A549 (cell line): ENCODE data around the gene TRIO. TPM values are rescaled to one million over a fixed set of nuclear protein-coding genes. Genes with fewer than 3 reads are reported as not detected.

Experiments
- ATAC-seq, 2 experiments: fragments of 200-7000 bp in 1 of 2; fragments of >200 bp in 1 of 2; cut with Nextera tagmentation in 1 of 2; cut with Tn5 transposase in 1 of 2; 3 replicates each; pipeline versions ENCODE4 v1.8.0 to v1.9.1; 2018 to 2020; ENCODE audit warnings: mild to moderate bottlenecking in 1 of 2, moderate library complexity in 1 of 2
- CTCF ChIA-PET: fragments of 300-600 bp; sonication (Branson Sonifier 250); formaldehyde crosslinking; extraction: SDS; loops from one replicate; lab custom pipeline; 2021; ENCODE audit warnings: antibody characterized with exemption, inconsistent platforms; lab: Yijun Ruan, JAX
- POLR2A ChIA-PET: fragments of 350-600 bp; formaldehyde crosslinking; extraction: SDS; loops from one replicate; lab custom pipeline; 2021; ENCODE audit warnings: antibody characterized with exemption, inconsistent platforms; lab: Yijun Ruan, JAX
- DNase-seq, 2 experiments: peaks; one replicate each; pipeline versions ENCODE4 v3.0.0 to v3.0.0-alpha.2; 2011 to 2016; ENCODE audit warnings: low read depth in 1 of 2, low spot score in 1 of 2
- FAIRE-seq: peaks from 2 replicates; lab custom pipeline; 2011; peaks lifted over from hg19 to GRCh38; lab: Jason Lieb, UNC
- H3K27ac ChIP-seq, 2 experiments: fragments of >200 bp; sonication (Bioruptor Twin); formaldehyde crosslinking; 3 replicates each; pipeline ENCODE4 v1.5.1; 2016 to 2017
- H3K4me1 ChIP-seq: fragments of >200 bp; sonication (Bioruptor Twin); formaldehyde crosslinking; 3 replicates; pipeline ENCODE4 v1.6.1; 2016
- H3K4me2 ChIP-seq: fragments of >200 bp; sonication (Bioruptor Twin); formaldehyde crosslinking; 3 replicates; pipeline ENCODE4 v1.6.1; 2016
- H3K4me3 ChIP-seq: fragments of >200 bp; sonication (Bioruptor Twin); formaldehyde crosslinking; 3 replicates; pipeline ENCODE4 v1.5.1; 2016
- H3K9me3 ChIP-seq: fragments of >200 bp; sonication (Bioruptor Twin); formaldehyde crosslinking; 3 replicates; pipeline ENCODE4 v1.6.1; 2016
- ATOH8 ChIP-seq: fragments of 250-450 bp; sonication (Bioruptor Pico); IDR thresholded peaks from 2 replicates; pipeline ENCODE4 v1.5.0; 2020; ENCODE audit warnings: low read depth, mild to moderate bottlenecking, moderate library complexity
- BHLHE40 ChIP-seq: IDR thresholded peaks from 2 replicates; pipeline ENCODE4 v1.6.1; 2012; ENCODE audit warnings: low read depth, low read length, inconsistent platforms
- CBX2 ChIP-seq: fragments of 200-600 bp; sonication (generic); IDR thresholded peaks from 2 replicates; pipeline ENCODE4 v1.6.1; 2016; ENCODE audit warnings: low read depth, mild to moderate bottlenecking, borderline replicate concordance
- CBX8 ChIP-seq: fragments of 200-600 bp; sonication (generic); IDR thresholded peaks from 2 replicates; pipeline ENCODE4 v1.6.1; 2016
- CEBPB ChIP-seq, 2 experiments: fragments of >200 bp in 1 of 2; sonication (Bioruptor Twin) in 1 of 2; formaldehyde crosslinking in 1 of 2; IDR thresholded peaks; 2 replicates each; pipeline ENCODE4 v1.6.1; 2012 to 2016
- CHD2 ChIP-seq: fragments of 150-350 bp; IDR thresholded peaks from 2 replicates; pipeline ENCODE4 v1.6.1; 2014; ENCODE audit warnings: low read length; ENCODE audit not compliant: partially characterized antibody
- E2F6 ChIP-seq: IDR thresholded peaks from 2 replicates; pipeline ENCODE4 v1.6.1; 2012; ENCODE audit warnings: low read depth, borderline replicate concordance
- EHF ChIP-seq: fragments of 250-450 bp; sonication (Bioruptor Pico); IDR thresholded peaks from 2 replicates; pipeline ENCODE4 v1.5.0; 2020; ENCODE audit warnings: mild to moderate bottlenecking
- EHMT2 ChIP-seq: fragments of 200-600 bp; sonication (generic); IDR thresholded peaks from 2 replicates; pipeline ENCODE4 v1.6.1; 2016; ENCODE audit warnings: antibody characterized with exemption, low read depth, mild to moderate bottlenecking, moderate library complexity
- EP300 ChIP-seq, 2 experiments: fragments of >200 bp; sonication (Bioruptor Twin); formaldehyde crosslinking; IDR thresholded peaks; 2 replicates in 1 of 2; 3 replicates in 1 of 2; pipeline ENCODE4 v1.6.1; 2016 to 2017
- FOSB ChIP-seq: fragments of 250-450 bp; sonication (Bioruptor Pico); IDR thresholded peaks from 2 replicates; pipeline ENCODE4 v1.5.0; 2020; ENCODE audit warnings: mild to moderate bottlenecking, moderate library complexity
- FOSL2 ChIP-seq, 2 experiments: fragments of 450-650 bp in 1 of 2; fragments of >200 bp in 1 of 2; sonication (Bioruptor Twin) in 1 of 2; formaldehyde crosslinking; IDR thresholded peaks; 2 replicates each; pipeline versions ENCODE4 v1.5.0 to v1.6.1; 2016 to 2020; ENCODE audit warnings: mild to moderate bottlenecking in 1 of 2, moderate library complexity in 1 of 2
- HDAC2 ChIP-seq: fragments of 200-600 bp; sonication (generic); IDR thresholded peaks from 2 replicates; pipeline ENCODE4 v1.6.1; 2016
- HES2 ChIP-seq: fragments of >200 bp; sonication (Bioruptor Twin); formaldehyde crosslinking; IDR thresholded peaks from 2 replicates; pipeline ENCODE4 v1.6.1; 2016
- JUN ChIP-seq, 2 experiments: fragments of >200 bp; sonication (Bioruptor Twin); formaldehyde crosslinking; IDR thresholded peaks; 2 replicates in 1 of 2; 3 replicates in 1 of 2; pipeline ENCODE4 v1.6.1; 2016 to 2017
- MAFK ChIP-seq: fragments of 450-650 bp; IDR thresholded peaks from 2 replicates; pipeline ENCODE4 v1.6.1; 2014; ENCODE audit not compliant: partially characterized antibody
- MYC ChIP-seq: IDR thresholded peaks from 2 replicates; pipeline ENCODE4 v1.6.1; 2012; ENCODE audit warnings: mild to moderate bottlenecking, inconsistent platforms, low read length, improper control_type of control experiment, borderline replicate concordance
- PBX3 ChIP-seq: IDR thresholded peaks from 2 replicates; pipeline ENCODE4 v1.6.1; 2012
- PHF8 ChIP-seq: fragments of 200-600 bp; sonication (generic); IDR thresholded peaks from 2 replicates; pipeline ENCODE4 v1.6.1; 2016; ENCODE audit warnings: low read depth, mild to moderate bottlenecking, antibody characterized with exemption, moderate library complexity, borderline replicate concordance
- RCOR1 ChIP-seq: fragments of 150-350 bp; IDR thresholded peaks from 2 replicates; pipeline ENCODE4 v1.6.1; 2014; ENCODE audit warnings: antibody characterized with exemption, low read length, low read depth
- RFX5 ChIP-seq: fragments of 450-650 bp; IDR thresholded peaks from 2 replicates; pipeline ENCODE4 v1.7.1; 2014; ENCODE audit warnings: antibody characterized with exemption, mild to moderate bottlenecking, moderate library complexity
- SREBF2 ChIP-seq: fragments of 450-650 bp; IDR thresholded peaks from 2 replicates; pipeline ENCODE4 v1.6.1; 2014; ENCODE audit warnings: mild to moderate bottlenecking, moderate library complexity
- ZSCAN20 ChIP-seq: fragments of 250-450 bp; sonication (Bioruptor Pico); IDR thresholded peaks from 2 replicates; pipeline ENCODE4 v1.8.0; 2022; ENCODE audit warnings: mild to moderate bottlenecking, moderate library complexity
- WGBS: methylation state at CpG from one replicate; pipeline ENCODE4 v1.1.6; 2017; ENCODE audit errors: missing lambda C conversion rate; 5-methylcytosine and 5-hydroxymethylcytosine counted together
- polyA plus RNA-seq, 4 experiments: library from polyadenylated mRNA; depleted of rRNA in 3 of 4; stranded (reverse); fragments of >200 nt; fragmentation: RNase III in 1 of 4; extraction: RNeasy Plus Mini Kit Qiagen cat#74134 plus additional on column Dnase treatment in 1 of 4; gene quantifications; 2 replicates in 3 of 4; 3 replicates in 1 of 4; pipeline ENCODE4 v1.2.3, GENCODE V29; 2011 to 2017

Gene TRIO
- polyA plus RNA-seq, 2 of the 4 experiments (the other 2 are of a cell fraction), result 47.5 to 79.0 TPM

GRCh38 chr5:14400085-14400484 lies 256.9 kb downstream of the TRIO start:
- 0 out of 6 replicates have a peak overlapping the region, but pooled peaks of 1 of the 2 experiments have one; percentile 47 for H3K27ac ChIP-seq
- H3K4me3 ChIP-seq, result no peak overlapping the region
- H3K4me1 ChIP-seq, result peaks cover 14% of the 10 kb centered on the region
- ATAC-seq (no peak), FAIRE-seq (no peak), DNase-seq (no peak)
- 77% methylated on average over 2 of the region's 2 CpGs for WGBS
- TF ChIP-seq HES2 (no peak), EHMT2 (no peak), RFX5 (no peak), MYC (no peak), SREBF2 (no peak), EP300 (IDR thresholded peaks at IDR 0.05) (no peak), BHLHE40 (no peak), ZSCAN20 (CRISPR knock-in tag) (no peak), PHF8 (no peak), E2F6 (no peak), EHF (no peak), ATOH8 (CRISPR knock-in tag) (no peak), CHD2 (no peak), CBX8 (no peak), FOSB (CRISPR knock-in tag) (no peak), MAFK (no peak), RCOR1 (no peak), FOSL2 (IDR thresholded peaks at IDR 0.05) (no peak), FOSL2 (CRISPR knock-in tag; IDR thresholded peaks at IDR 0.05) (no peak)
- CTCF ChIA-PET, result interaction anchor here (0.9 to 5.5 kb wide), 9 partner anchors 9 to 249 kb away, joined by 3 to 43 read pairs (median 6); no protein-coding TSS in a partner anchor
- no peaks in the 10 kb centered on the region for H3K9me3 ChIP-seq
- H3K4me2 ChIP-seq, result peak overlapping the region; percentile 28
- POLR2A ChIA-PET, result no interaction called here

GRCh38 chr5:14400611-14401010 lies 257.5 kb downstream of the TRIO start:
- ATAC-seq (no peak), FAIRE-seq (no peak), DNase-seq (no peak)
- POLR2A ChIA-PET, result no interaction called here
- Histone ChIP-seq H3K27ac (no peak overlapping the region), H3K9me3 (no peaks in the 10 kb centered on the region), H3K4me1 (peaks cover 14% of the 10 kb centered on the region), H3K4me2 (no peak overlapping the region; the same call in 2 of the 3 replicates), H3K4me3 (no peak overlapping the region)
- no peak for TF ChIP-seq E2F6
- TF ChIP-seq ZSCAN20 (CRISPR knock-in tag), result no peak
- no peak for TF ChIP-seq JUN (IDR thresholded peaks at IDR 0.05)
- TF ChIP-seq CBX2, result no peak
- TF ChIP-seq PBX3, result no peak
- no peak for TF ChIP-seq ATOH8 (CRISPR knock-in tag)
- TF ChIP-seq HES2, result no peak
- TF ChIP-seq CEBPB (IDR thresholded peaks at IDR 0.05), result no peak
- TF ChIP-seq HDAC2, result no peak
- WGBS, result 91% methylated on average over 5 of the region's 5 CpGs
- CTCF ChIA-PET, result interaction anchor here (0.9 to 5.5 kb wide), 6 partner anchors 8 to 248 kb away, joined by 4 to 43 read pairs (median 6); no protein-coding TSS in a partner anchor
